ENCODE results near the gene TMEM179. TPM values are rescaled to one million over a fixed set of nuclear protein-coding genes. Genes with fewer than 3 reads are reported as not detected.
"Not testable (repeated sequence)": the region's sequence is repeated elsewhere in the genome, so short reads cannot be mapped to it uniquely, and the experiment has no call there.

The TMEM179 gene
- total RNA-seq, result not detected
- not detected for total RNA-seq (2013)

GRCh38 chr14:104604458-104605449 lies at the start of gene TMEM179:
Gene TMEM179, minus strand, starts transcription at chr14:104604772. Its CDS starts 31 bp downstream, at chr14:104604741.
- ATAC-seq (no peak), DNase-seq (no peak)
- H3K4me1 ChIP-seq (ENCODE audit: control insufficient read depth, insufficient read depth, low read length), result no peaks in the 10 kb centered on the region
- no peaks in the 10 kb centered on the region for H3K9me3 Mint-ChIP-seq
- H3K36me3 ChIP-seq (ENCODE audit: control insufficient read depth, insufficient read depth, low read length), result no peaks in the 10 kb centered on the region
- no peak within 1 kb of the TSS for H3K27ac ChIP-seq (ENCODE audit: low read length)
- H3K4me3 ChIP-seq (ENCODE audit: low read length), result no peak within 1 kb of the TSS
- peaks cover 0 to 17% of the 10 kb centered on the region in 2 donors for H3K4me1 Mint-ChIP-seq
- TF ChIP-seq CTCF (IDR thresholded peaks at IDR 0.05), result no peak
- 10% methylated on average over 91 of the region's 91 CpGs for WGBS (ENCODE audit: insufficient coverage)
- H3K4me3 Mint-ChIP-seq, result no peak within 1 kb of the TSS
- H3K27me3 Mint-ChIP-seq (ENCODE audit: low read depth in 2 of 2), result peaks cover 47 to 71% of the 10 kb centered on the region in 2 donors
- H3K27me3 ChIP-seq (ENCODE audit: control insufficient read depth, insufficient read depth, low read length), result peaks cover 7% of the 10 kb centered on the region
- intact Hi-C loops (cut with micrococcal nuclease), result no loop called here
- no peaks in the 10 kb centered on the region for H3K36me3 Mint-ChIP-seq
- H3K9me3 ChIP-seq (ENCODE audit: control insufficient read depth, insufficient read depth, low read length), result no peaks in the 10 kb centered on the region
- H3K27ac Mint-ChIP-seq, result no peak within 1 kb of the TSS

- peaks cover 3% of the 10 kb centered on the region for H3K27me3 ChIP-seq (ENCODE audit: control insufficient read depth, insufficient read depth, low read length)
- no peak for ATAC-seq
- H3K4me1 ChIP-seq (ENCODE audit: control insufficient read depth, insufficient read depth, low read length), result peaks cover 44% of the 10 kb centered on the region
- Mint-ChIP-seq H3K27ac (no peak overlapping the region), H3K4me1 (peaks cover 0 to 5% of the 10 kb centered on the region in 2 donors), H3K9me3 (no peaks in the 10 kb centered on the region), H3K4me3 (no peak overlapping the region), H3K27me3 (ENCODE audit: low read depth in 2 of 2) (peaks cover 30 to 38% of the 10 kb centered on the region in 2 donors), H3K36me3 (no peaks in the 10 kb centered on the region)
- no peak for DNase-seq
- H3K27ac ChIP-seq (ENCODE audit: low read length), result no peak overlapping the region
- 87% methylated on average over 6 of the region's 6 CpGs for WGBS (ENCODE audit: insufficient coverage)
- no peaks in the 10 kb centered on the region for H3K36me3 ChIP-seq (ENCODE audit: control insufficient read depth, insufficient read depth, low read length)
- no peak for TF ChIP-seq CTCF (IDR thresholded peaks at IDR 0.05)
- peaks cover 6% of the 10 kb centered on the region for H3K9me3 ChIP-seq (ENCODE audit: control insufficient read depth, insufficient read depth, low read length)
- intact Hi-C loops (cut with micrococcal nuclease), result no loop called here
- no peak overlapping the region for H3K4me3 ChIP-seq (ENCODE audit: low read length)
Measured at GRCh38 chr14:104654119-104654518, 49.5 kb upstream of the TMEM179 start.

- H3K27me3 ChIP-seq (ENCODE audit: control insufficient read depth, insufficient read depth, low read length); H3K36me3 ChIP-seq (ENCODE audit: control insufficient read depth, insufficient read depth, low read length); DNase-seq; ATAC-seq; H3K9me3 Mint-ChIP-seq; H3K36me3 Mint-ChIP-seq; H3K4me1 Mint-ChIP-seq; intact Hi-C loops (cut with micrococcal nuclease); H3K27ac Mint-ChIP-seq; H3K9me3 ChIP-seq (ENCODE audit: control insufficient read depth, insufficient read depth, low read length); H3K4me3 ChIP-seq (ENCODE audit: low read length); H3K4me3 Mint-ChIP-seq; H3K27ac ChIP-seq (ENCODE audit: low read length): not testable (repeated sequence)
- peaks cover 28 to 30% of the 10 kb centered on the region in 2 donors for H3K27me3 Mint-ChIP-seq (ENCODE audit: low read depth in 2 of 2)
- H3K4me1 ChIP-seq (ENCODE audit: control insufficient read depth, insufficient read depth, low read length), result peaks cover 36% of the 10 kb centered on the region
- WGBS (ENCODE audit: insufficient coverage), result 98% methylated on average over 44 of the region's 52 CpGs
Measured at GRCh38 chr14:104653130-104653920, 48.8 kb upstream of the TMEM179 start.

- ATAC-seq, result no peak
- Histone ChIP-seq H3K4me1 (ENCODE audit: control insufficient read depth, insufficient read depth, low read length) (peaks cover 27% of the 10 kb centered on the region), H3K27me3 (ENCODE audit: control insufficient read depth, insufficient read depth, low read length) (peaks cover 3% of the 10 kb centered on the region), H3K27ac (ENCODE audit: low read length) (no peak overlapping the region), H3K36me3 (ENCODE audit: control insufficient read depth, insufficient read depth, low read length) (no peaks in the 10 kb centered on the region), H3K9me3 (ENCODE audit: control insufficient read depth, insufficient read depth, low read length) (peaks cover 6% of the 10 kb centered on the region), H3K4me3 (ENCODE audit: low read length) (no peak overlapping the region)
- WGBS (ENCODE audit: insufficient coverage), result 95% methylated on average over 9 of the region's 9 CpGs
- Mint-ChIP-seq H3K4me3 (no peak overlapping the region), H3K9me3 (no peaks in the 10 kb centered on the region), H3K27ac (no peak overlapping the region), H3K27me3 (ENCODE audit: low read depth in 2 of 2) (peaks cover 20 to 24% of the 10 kb centered on the region in 2 donors), H3K36me3 (no peaks in the 10 kb centered on the region), H3K4me1 (peaks cover 0 to 5% of the 10 kb centered on the region in 2 donors)
- no peak for DNase-seq
- intact Hi-C loops (cut with micrococcal nuclease), result no loop called here
- TF ChIP-seq CTCF (IDR thresholded peaks at IDR 0.05), result no peak
Measured at GRCh38 chr14:104652386-104652785, 47.8 kb upstream of the TMEM179 start.

Measured in natural killer cell (primary cell).